NCI-H748 (cell line): ENCODE results near the gene MFSD12.
A peak's percentile ranks its signal among the peaks of the same experiment; 100 is the strongest.

Experiments
- DNase-seq: peaks from one replicate; lab custom pipeline; 2025; ENCODE audit not compliant: unreplicated experiment; lab: John Stamatoyannopoulos, UW

Gene MFSD12

GRCh38 chr19:3526507-3527237 is 30.7 kb downstream of the MFSD12 start:
- no peak for DNase-seq

GRCh38 chr19:3524904-3525451 is 32.4 kb downstream of the MFSD12 start:
- DNase-seq: no peak

DNA sequence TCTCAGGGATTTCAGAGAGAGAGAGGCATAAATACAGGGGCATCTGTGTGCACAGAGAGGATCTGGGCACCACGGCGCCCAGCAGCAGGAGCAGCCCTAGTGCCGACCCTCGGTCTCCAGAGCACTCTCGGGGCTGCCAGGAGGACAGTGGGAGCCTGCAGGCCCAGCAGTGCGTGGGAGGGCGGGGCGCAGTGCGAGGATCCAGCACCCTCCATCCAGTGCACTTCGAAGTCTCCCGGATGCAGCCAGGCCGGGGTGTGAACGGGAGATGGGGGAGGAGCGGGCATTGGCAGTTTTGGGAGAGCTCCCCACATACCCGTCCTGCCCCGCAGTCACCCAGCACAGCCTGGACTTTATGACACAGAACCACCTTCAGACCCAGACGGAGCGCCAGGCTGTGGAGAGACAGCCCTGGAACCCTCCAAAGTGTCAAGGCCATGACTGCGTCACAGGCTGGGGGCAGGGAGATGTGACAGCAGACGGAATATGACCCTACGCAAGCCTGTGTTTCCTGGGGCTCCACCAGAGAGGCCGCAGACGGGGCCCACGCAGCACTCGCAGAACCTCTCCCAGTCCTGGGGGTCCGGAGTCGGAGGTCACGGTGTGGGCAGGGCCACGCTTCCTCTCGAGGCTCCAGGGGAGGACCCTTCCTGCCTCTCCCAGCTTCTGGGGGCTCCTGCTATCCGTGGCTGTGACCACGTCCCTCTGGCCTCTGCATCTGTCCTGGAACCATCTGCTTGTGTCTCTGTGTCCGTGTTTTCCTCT is 33.1 kb downstream of the MFSD12 start:
- DNase-seq: no peak

DNA sequence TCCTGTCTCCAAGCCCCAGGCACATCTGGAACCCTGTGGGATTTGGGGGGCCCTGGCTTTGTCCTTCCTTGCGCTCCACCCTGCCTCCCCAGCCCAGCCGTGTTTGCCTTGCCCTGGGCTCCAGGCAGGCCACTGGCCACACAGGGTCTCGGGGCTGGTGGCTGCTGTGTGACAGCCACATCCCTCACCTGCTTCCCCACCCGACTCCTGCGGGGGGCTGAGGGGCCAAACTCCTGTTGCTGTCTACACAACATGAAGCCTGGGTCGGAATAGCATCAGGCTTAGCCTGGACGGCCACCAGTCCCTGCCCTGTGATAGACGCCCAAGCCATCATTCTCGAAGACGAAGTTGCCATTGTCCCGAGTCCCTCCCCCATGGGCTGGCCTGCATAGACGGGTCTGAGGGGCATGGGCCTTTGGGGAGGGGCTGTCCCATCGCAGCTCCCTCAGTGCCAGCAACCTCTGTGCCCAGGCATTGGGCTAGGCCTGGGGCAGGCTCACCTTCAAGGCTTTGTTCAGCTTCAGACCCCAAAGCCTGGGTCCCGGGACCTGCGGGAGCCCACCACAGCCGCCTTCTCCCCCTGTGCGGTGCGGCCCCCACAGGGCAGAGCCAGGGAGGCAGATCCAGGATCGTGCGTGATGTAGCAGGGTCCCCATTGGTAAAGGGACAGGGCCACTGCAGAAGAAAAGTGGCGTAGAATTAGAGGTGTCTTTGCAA is 33.9 kb downstream of the MFSD12 start:
- no peak for DNase-seq

- DNase-seq: no peak
Measured at GRCh38 chr19:3522421-3523360, 34.7 kb downstream of the MFSD12 start.

GRCh38 chr19:3521104-3521445 is 36.3 kb downstream of the MFSD12 start:
- DNase-seq: no peak

DNA sequence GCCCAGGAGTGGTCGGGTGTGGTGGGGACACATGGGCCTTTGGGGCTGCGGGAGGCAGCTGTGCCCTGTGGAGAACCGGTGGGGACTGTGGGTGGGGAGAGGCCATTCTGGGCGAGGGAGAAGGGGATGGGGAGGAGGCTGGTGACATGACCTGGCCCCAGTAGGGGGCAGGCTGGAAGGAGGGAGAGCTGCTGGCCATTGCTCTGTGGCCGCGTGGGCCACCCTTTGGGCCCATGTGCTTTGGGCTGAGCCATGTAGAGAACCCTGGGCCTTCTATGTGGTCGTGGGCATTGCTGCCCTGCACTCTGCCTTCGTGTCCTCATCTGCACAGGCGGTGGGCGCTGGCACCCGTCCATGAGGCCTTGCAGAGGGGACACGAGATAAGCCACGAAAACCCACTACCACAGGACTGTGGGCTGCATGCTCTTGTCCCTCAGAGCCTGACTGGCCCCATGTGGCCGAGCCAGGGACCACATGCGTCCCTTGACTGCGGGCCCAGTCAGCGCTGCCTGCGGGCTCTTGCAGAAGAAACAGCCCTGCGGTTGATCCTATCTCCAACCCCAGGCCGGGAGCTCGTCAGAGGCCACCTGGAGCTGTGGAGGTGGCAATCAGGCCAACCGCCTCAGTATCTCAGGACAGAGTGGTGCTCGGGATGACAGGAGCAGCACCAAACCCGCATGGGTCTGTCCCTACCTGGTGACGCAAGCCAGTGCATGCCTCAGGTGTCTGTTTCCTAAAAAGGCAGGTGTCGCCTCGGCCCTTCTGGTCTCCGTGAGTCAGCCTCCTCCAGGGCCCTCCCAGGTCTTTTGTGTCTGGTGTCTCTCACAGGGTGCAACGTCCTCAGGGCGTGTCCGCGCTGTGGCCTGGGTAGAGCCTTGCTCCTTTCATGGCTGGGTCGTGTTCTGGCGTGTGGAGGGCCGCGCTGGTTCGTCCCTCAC is 37.0 kb downstream of the MFSD12 start:
- DNase-seq: no peak

DNA sequence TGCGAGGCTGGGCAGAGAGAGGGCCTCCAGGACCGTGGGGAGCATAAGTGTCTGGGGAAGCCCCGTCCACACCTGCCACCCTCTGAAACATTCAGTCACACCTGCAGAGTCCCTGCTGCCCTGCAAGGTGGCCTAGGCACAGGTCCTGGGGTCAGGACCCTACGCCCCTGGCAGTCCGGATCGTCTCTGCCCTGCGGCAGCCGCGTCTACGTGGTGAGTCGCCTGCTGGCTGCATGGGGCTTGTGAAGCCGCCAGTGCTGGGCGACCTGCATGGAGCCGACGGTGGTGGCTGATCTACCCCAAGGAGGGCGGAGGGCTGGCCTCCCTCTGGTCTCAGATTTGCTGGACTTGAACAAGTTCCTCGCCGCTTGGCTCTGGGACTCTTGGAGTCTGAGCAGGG is 38.3 kb downstream of the MFSD12 start:
- no peak for DNase-seq

- no peak for DNase-seq
Measured at GRCh38 chr19:3518659-3519058, 38.7 kb downstream of the MFSD12 start.

GRCh38 chr19:3518255-3518654 is 39.1 kb downstream of the MFSD12 start:
- DNase-seq: no peak

- no peak for DNase-seq
Measured at GRCh38 chr19:3517638-3518037, 39.7 kb downstream of the MFSD12 start.

- DNase-seq: peak; percentile 62
Measured at GRCh38 chr19:3516675-3517207, 40.6 kb downstream of the MFSD12 start.

DNA sequence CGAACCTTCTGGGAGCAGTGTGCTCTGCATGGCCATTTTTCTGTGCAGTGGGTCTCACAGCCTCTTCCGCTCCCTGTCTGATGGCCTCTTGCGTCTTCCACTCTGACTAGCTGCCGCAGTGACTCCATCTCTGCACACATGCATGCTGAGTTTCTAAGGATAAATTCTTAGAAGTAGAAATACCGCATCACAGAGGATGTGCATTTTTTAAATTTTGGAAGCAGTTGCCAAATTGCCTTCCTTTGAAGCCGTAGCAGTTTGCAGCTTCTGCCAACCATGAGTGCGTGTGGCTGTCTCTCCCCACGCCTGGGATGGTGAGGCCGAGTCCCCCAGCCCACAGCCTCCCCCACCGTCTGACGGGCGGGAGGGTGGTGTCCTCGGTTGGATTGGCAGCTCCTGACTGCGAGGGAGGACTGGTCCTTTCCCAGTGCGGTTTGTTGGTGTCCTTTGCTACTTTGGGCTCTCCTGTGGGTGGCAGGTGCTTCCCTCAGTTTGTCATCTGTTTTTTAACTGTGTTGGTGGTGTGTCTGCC is 41.4 kb downstream of the MFSD12 start:
- DNase-seq: no peak

DNA sequence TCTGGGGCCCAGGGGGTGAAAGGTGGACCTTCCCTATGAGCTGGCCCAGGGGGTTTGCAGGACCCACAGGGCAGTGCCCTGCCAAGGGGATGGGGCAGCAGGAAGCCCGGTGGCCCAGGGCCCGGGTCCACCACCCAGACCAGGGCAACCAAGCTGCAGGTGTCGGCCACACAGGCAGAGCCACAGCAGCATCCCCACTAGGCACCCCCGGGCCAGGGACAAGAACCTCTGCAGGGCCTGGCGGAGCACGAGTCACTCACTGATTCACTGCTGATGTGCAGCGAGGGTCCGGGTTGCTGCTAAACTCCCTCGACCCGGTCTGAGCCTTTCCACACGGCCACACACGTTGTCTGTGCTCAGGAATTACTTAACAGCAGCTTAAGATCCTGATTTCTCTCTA is 42.5 kb downstream of the MFSD12 start:
- DNase-seq: no peak

DNA sequence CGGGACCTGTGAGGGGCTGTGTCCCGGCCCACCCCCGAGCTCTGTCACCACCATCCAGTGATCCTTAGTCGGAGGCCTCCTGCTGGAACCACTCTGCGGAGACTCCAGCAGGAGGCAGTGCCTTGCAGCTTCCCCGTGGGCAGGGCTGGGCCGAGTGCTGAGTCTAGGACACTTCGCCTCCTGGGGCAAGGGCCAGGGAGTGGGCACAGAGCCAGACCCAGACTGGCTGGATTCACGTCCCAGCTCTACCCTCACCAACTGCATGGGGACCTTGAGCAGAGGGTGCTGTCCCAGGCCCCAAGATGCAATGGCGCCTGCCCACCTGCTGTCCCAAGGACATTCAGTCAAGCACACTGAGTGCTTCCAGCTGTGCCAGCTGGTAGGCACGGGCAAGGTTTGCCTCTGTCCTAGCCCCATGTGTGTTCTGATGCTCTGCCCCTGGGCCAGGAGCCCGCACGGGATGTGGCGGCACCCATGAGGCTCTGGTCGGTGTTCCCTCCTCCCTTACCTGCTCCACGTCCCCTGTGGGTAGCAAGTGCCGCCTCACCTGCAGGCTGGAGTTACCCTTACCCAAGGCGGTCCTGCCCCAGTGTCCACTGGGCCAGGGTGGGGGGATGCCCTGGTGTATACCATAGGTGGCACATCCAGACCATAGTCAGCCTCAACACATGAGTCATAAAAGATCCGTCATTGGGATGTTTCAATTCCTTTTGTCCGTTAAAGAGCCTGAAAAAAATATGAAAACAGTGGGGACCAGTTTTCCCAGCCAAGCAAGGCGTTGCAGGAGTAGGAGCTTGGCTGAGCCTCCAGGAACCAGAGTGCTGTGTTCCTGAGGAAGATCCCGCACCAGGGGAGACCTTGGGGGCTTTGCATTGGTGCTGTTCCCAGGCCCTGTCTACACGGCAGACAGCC is 43.9 kb downstream of the MFSD12 start:
- no peak for DNase-seq

DNA sequence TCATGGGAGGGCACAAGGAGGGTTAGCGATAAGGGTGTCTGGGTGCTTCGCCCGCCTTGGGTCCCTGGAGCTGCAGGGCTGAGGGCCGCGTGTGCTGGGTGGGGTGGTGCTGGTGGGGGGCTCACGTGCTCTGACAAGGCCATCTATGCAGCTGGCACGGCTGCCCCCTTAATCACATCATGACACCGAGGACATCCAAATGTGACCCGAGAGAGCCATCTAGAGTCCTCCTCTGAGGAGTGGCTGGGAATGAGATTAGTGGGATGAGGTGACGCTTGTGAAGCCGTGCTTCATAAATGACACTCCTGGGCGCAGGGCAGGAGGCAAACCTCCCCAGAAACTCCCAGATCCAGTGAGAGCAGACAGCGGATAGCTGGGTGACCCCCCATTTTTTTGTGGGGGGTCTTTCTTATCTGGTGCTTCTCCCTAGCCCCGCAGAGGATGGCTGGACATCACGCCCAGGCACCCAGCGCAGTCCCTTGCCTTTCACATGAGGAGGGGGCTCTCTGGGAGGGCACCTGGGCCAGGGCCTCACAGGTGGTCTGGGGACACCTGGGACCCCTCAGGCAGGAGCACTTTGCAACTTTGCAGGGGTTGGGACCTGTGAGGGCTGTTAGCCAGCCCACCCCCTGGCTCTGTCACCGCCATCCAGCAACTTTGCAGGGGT is 44.7 kb downstream of the MFSD12 start:
- no peak for DNase-seq

DNA sequence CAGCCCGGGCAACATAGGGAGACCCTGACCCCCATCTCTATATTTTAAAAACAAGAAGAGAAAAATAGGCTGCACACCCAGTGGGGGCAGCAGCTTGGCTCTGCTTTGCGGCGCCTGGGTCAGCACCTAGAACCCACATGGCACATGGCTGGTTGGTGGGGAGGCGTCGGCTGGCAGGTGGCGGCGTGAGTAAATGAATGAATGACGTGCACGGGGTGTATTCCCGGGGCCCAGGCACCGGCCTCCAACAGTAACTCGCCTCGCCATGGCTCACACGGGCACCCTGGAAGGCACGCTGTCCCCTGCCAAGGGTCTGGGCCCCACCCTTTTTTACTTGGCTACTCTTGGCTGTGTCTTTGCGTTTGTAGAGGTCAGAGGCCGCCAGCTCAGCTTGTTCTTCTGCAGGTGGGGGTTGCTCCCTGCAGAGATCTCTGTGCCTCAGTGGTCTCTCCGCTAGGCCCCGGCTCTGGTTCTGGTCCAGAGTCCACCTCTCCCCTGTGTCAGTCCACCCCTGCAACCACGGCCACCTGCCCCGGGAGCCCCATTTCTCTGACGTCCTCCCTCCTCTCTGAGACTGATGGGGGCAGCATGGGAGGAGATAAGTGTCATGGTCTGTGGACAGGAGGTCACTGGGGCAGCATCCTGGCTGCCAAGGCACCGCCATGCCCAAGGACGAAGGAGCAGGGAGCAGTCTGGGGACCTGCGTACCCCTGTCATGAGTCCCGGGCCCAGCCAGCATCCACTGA is 45.7 kb downstream of the MFSD12 start:
- DNase-seq: no peak
